ENCODE results near the gene MEIOB.
"Not testable (repeated sequence)": the region's sequence is repeated elsewhere in the genome, so short reads cannot be mapped to it uniquely, and the experiment has no call there.

MEIOB gene, protein sequence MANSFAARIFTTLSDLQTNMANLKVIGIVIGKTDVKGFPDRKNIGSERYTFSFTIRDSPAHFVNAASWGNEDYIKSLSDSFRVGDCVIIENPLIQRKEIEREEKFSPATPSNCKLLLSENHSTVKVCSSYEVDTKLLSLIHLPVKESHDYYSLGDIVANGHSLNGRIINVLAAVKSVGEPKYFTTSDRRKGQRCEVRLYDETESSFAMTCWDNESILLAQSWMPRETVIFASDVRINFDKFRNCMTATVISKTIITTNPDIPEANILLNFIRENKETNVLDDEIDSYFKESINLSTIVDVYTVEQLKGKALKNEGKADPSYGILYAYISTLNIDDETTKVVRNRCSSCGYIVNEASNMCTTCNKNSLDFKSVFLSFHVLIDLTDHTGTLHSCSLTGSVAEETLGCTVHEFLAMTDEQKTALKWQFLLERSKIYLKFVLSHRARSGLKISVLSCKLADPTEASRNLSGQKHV

DNA sequence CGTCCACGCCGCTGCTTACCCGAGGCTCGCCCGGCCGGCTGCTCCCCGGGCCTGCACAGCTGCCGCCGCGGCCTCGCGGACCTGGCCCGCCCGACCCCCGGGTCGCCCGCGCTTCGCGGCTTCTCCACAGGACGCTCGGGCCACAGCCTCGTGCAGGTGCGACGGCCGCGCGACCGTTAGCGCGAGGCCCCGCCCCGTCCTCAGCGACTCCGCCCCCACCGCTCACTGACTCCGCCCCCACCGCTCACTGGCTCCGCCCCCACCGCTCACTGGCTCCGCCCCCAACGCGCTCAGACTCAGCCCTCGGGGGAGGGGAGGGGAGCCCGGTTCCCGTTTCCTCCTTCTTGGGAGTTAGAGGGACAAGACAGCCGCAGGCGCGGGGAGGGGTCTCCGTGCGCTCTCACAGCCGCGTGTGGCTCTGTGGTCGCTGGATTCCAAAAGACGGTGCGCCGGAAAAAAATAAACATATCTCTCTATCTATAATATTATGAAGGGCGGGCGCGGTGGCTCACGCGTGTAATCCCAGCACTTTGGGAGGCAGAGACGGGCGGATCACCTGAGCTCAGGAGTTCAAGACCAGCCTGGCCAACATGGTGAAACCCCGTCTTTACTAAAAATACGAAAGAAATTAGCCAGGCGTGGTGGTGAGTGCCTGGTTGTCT lies at the start of gene MEIOB:
TSS of gene MEIOB (minus strand) at position 191 of the 662 bp plus-strand sequence. CDS start 3,989 bp downstream, outside the sequence.
- H3K27me3 ChIP-seq (ENCODE audit: control insufficient read depth in 2 of 2, insufficient read depth in 2 of 2, low read length in 2 of 2), result peaks cover 0 to 1% of the 10 kb centered on the region in 2 donors
- peak within 1 kb of the TSS in 1 of 2 donors; percentile 23 for H3K4me3 ChIP-seq (ENCODE audit: low read length in 2 of 2)

DNA sequence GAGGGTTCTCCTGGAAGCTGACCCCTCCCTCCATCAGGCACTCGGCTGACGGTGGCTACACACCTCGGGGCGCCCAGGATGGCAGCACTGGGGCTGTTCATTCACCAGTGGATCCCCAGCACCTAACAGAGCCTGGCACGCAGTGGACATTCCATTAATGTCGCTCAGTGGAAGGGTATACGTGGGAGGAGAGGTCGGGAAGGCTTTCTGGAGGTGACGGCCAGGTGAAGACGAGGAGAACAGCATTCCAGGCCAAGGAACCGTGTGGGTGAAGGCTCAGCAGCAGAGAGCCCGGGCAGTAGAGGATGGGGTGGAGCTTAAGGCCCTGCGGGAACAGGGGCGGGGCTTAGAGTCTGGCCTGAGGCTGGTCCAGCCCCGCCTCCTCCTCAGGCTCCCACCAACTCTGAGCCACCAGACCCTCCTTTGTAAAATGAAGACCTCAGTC lies 48.8 kb upstream of the MEIOB start:
- Histone ChIP-seq H3K9ac (ENCODE audit: low read depth in 1 of 2, low read length in 2 of 2) (no peak overlapping the region), H3K4me3 (ENCODE audit: low read length in 2 of 2) (no peak overlapping the region), H3K36me3 (ENCODE audit: control insufficient read depth in 2 of 2, insufficient read depth in 2 of 2, low read length in 2 of 2) (no peaks in the 10 kb centered on the region), H3K27me3 (ENCODE audit: control insufficient read depth in 2 of 2, insufficient read depth in 2 of 2, low read length in 2 of 2) (peaks cover 31 to 33% of the 10 kb centered on the region in 2 donors), H3K27ac (ENCODE audit: low read depth in 2 of 2, low read length in 2 of 2) (no peak overlapping the region), H3K9me3 (ENCODE audit: control insufficient read depth in 2 of 2, low read length in 2 of 2) (no peaks in the 10 kb centered on the region), H3K4me1 (ENCODE audit: control insufficient read depth in 2 of 2, insufficient read depth in 2 of 2, low read length in 2 of 2) (peaks cover 8 to 10% of the 10 kb centered on the region in 2 donors)

More for the DNA sequence above, at the start of gene MEIOB:
- Histone ChIP-seq H3K9me3 (ENCODE audit: control insufficient read depth in 2 of 2, low read length in 2 of 2) (no peaks in the 10 kb centered on the region), H3K4me1 (ENCODE audit: control insufficient read depth in 2 of 2, insufficient read depth in 2 of 2, low read length in 2 of 2) (peaks cover 2 to 3% of the 10 kb centered on the region in 2 donors), H3K9ac (ENCODE audit: low read depth in 1 of 2, low read length in 2 of 2) (no peak within 1 kb of the TSS), H3K27ac (ENCODE audit: low read depth in 2 of 2, low read length in 2 of 2) (no peak within 1 kb of the TSS), H3K36me3 (ENCODE audit: control insufficient read depth in 2 of 2, insufficient read depth in 2 of 2, low read length in 2 of 2) (no peaks in the 10 kb centered on the region)

DNA sequence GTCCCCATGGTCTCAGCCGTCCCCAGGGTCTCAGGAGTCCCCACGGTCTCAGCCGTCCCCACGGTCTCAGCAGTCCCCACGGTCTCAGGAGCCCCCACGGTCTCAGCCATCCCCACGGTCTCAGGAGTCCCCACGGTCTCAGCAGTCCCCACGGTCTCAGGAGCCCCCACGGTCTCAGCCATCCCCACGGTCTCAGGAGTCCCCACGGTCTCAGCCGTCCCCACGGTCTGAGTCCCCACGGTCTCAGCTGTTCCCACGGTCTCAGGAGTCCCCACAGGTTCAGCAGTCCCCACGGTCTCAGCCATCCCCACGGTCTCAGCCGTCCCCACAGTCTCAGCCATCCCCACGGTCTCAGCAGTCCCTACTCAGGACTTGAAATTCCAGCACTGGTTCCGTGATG lies 48.2 kb upstream of the MEIOB start:
- H3K36me3 ChIP-seq (ENCODE audit: control insufficient read depth in 2 of 2, insufficient read depth in 2 of 2, low read length in 2 of 2); H3K4me1 ChIP-seq (ENCODE audit: control insufficient read depth in 2 of 2, insufficient read depth in 2 of 2, low read length in 2 of 2); H3K27ac ChIP-seq (ENCODE audit: low read depth in 2 of 2, low read length in 2 of 2); H3K9ac ChIP-seq (ENCODE audit: low read depth in 1 of 2, low read length in 2 of 2); H3K4me3 ChIP-seq (ENCODE audit: low read length in 2 of 2); H3K9me3 ChIP-seq (ENCODE audit: control insufficient read depth in 2 of 2, low read length in 2 of 2): not testable (repeated sequence)
- peaks cover 31 to 33% of the 10 kb centered on the region in 2 donors for H3K27me3 ChIP-seq (ENCODE audit: control insufficient read depth in 2 of 2, insufficient read depth in 2 of 2, low read length in 2 of 2)

DNA sequence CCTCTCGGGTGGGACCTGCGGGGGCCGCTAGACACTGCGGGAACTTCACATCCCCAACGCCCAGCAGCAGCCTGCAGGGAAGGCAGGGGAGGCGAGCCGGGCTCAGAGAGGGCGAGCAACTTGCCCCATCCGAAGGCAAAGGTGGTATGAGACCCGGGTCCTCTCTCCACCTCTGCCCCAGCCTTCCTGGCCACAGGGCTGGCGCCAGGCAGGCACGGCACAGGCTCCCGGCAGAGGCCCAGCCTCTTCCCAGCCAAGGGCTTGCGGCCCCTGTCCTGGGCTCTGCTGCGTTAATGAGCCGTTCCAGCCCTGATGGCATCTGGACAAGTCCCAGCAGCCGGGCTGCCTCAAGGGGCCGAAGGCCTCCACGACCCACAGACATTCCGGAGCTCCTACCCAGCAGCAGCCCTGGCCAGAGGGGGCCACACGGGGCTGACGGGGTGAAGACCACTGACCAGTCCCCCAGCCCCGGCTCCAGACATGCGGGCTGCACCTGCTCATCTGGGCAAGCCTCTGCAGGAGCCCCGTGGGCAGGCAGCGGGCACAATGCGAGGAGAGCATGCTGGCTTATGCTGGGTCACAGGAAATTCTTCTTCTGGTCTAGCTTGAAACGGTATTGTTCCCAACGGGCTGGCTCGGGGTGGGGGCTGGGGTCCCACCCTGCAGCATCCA lies 47.5 kb upstream of the MEIOB start:
- Histone ChIP-seq H3K4me1 (ENCODE audit: control insufficient read depth in 2 of 2, insufficient read depth in 2 of 2, low read length in 2 of 2) (peaks cover 8 to 14% of the 10 kb centered on the region in 2 donors), H3K27ac (ENCODE audit: low read depth in 2 of 2, low read length in 2 of 2) (no peak overlapping the region), H3K27me3 (ENCODE audit: control insufficient read depth in 2 of 2, insufficient read depth in 2 of 2, low read length in 2 of 2) (peaks cover 33 to 34% of the 10 kb centered on the region in 2 donors), H3K36me3 (ENCODE audit: control insufficient read depth in 2 of 2, insufficient read depth in 2 of 2, low read length in 2 of 2) (no peaks in the 10 kb centered on the region), H3K9ac (ENCODE audit: low read depth in 1 of 2, low read length in 2 of 2) (no peak overlapping the region), H3K4me3 (ENCODE audit: low read length in 2 of 2) (no peak overlapping the region), H3K9me3 (ENCODE audit: control insufficient read depth in 2 of 2, low read length in 2 of 2) (no peaks in the 10 kb centered on the region)

DNA sequence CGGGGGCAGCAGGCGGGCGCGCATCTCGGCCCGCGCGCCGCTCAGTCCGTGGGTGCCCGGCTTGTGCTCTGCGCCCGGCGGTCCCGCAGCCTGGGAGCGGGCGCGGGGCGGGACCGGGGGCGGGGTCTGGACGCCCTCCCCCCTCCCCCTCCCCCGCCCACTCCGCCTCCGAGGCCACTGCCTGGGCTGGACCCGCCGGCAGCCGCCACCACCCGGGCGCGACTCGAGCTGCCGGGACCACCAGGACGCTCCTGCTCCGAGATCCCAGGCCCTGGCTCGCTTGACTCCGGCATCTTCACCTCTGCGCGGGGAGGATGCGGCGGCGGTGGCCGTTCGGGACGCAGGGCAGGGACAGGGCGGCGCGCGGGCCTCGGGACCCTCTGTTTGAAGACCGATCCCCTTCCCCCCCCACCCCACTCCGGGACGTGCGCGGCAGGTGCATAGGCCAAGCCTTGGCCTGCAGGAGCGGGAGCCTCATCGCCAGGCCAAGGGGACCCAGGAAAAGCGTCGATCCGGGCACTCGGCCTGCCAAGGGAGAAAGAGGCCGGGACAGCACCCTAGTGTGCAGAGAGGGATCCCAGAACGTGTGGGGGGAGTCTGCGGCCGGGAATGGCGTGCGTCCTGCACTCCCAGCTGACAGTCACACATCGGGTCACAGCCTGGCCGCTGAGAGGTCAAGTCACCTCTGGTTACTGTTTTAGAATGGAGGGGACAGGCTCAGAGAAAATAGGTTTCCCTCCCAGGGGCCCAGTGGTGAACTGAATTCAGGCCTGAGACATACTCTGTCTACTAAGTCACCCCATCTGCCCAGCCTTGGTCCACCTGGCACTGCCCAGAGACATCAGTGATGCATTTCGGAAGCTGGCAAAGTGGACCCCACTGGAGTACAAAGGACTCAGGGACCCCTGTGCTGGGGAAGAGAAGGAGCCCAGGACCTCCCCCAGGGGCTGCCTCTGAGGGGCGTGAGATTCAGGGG lies 46.7 kb upstream of the MEIOB start, which contains the start of gene HS3ST6:
TSS of gene HS3ST6 (minus strand) at position 65 of the 976 bp plus-strand sequence. CDS start 92 bp downstream, outside the sequence.
- Histone ChIP-seq H3K27ac (ENCODE audit: low read depth in 2 of 2, low read length in 2 of 2) (no peak within 1 kb of the TSS), H3K4me1 (ENCODE audit: control insufficient read depth in 2 of 2, insufficient read depth in 2 of 2, low read length in 2 of 2) (peaks cover 16 to 17% of the 10 kb centered on the region in 2 donors), H3K4me3 (ENCODE audit: low read length in 2 of 2) (no peak within 1 kb of the TSS), H3K36me3 (ENCODE audit: control insufficient read depth in 2 of 2, insufficient read depth in 2 of 2, low read length in 2 of 2) (no peaks in the 10 kb centered on the region), H3K9ac (ENCODE audit: low read depth in 1 of 2, low read length in 2 of 2) (no peak within 1 kb of the TSS), H3K9me3 (ENCODE audit: control insufficient read depth in 2 of 2, low read length in 2 of 2) (no peaks in the 10 kb centered on the region), H3K27me3 (ENCODE audit: control insufficient read depth in 2 of 2, insufficient read depth in 2 of 2, low read length in 2 of 2) (peaks cover 33 to 36% of the 10 kb centered on the region in 2 donors)

DNA sequence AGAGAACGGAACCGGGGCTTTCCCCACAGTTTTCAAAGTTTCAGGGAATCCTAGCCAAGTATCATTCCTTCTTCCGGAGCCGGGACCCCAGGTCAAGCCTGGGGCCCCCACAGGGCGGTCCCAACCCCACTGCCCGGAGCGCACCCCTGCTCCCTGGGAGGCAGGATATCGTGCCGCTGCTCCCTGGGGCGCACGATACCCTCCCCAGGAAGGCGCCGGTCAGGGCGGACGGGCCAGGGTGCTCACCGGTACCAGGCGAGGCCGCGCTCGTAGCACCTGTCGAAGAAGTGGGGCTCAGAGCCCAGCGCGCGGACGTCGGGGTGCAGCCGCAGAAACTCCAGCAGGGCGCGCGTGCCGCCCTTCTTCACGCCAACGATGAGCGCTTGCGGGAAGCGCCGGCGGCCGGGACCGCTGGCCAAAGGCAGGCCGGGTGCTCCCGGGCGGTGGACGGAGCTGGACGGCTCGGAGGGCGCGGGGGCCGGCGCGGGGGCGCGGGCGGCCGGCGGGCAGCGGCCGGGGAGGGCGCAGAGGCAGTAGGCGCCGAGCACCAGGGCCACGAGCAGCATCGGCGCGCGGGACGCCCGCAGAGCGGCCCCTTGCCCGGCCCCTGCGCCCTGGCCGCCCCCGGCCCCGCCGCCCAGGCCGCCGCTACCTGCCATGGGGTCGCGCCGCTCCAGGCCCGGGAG lies 45.8 kb upstream of the MEIOB start:
- no peak overlapping the region for H3K9ac ChIP-seq (ENCODE audit: low read depth in 1 of 2, low read length in 2 of 2)
- no peak overlapping the region for H3K4me3 ChIP-seq (ENCODE audit: low read length in 2 of 2)
- peaks cover 33 to 36% of the 10 kb centered on the region in 2 donors for H3K27me3 ChIP-seq (ENCODE audit: control insufficient read depth in 2 of 2, insufficient read depth in 2 of 2, low read length in 2 of 2)
- H3K27ac ChIP-seq (ENCODE audit: low read depth in 2 of 2, low read length in 2 of 2), result no peak overlapping the region
- H3K4me1 ChIP-seq (ENCODE audit: control insufficient read depth in 2 of 2, insufficient read depth in 2 of 2, low read length in 2 of 2), result peaks cover 15 to 20% of the 10 kb centered on the region in 2 donors
- H3K36me3 ChIP-seq (ENCODE audit: control insufficient read depth in 2 of 2, insufficient read depth in 2 of 2, low read length in 2 of 2), result no peaks in the 10 kb centered on the region
- no peaks in the 10 kb centered on the region for H3K9me3 ChIP-seq (ENCODE audit: control insufficient read depth in 2 of 2, low read length in 2 of 2)

DNA sequence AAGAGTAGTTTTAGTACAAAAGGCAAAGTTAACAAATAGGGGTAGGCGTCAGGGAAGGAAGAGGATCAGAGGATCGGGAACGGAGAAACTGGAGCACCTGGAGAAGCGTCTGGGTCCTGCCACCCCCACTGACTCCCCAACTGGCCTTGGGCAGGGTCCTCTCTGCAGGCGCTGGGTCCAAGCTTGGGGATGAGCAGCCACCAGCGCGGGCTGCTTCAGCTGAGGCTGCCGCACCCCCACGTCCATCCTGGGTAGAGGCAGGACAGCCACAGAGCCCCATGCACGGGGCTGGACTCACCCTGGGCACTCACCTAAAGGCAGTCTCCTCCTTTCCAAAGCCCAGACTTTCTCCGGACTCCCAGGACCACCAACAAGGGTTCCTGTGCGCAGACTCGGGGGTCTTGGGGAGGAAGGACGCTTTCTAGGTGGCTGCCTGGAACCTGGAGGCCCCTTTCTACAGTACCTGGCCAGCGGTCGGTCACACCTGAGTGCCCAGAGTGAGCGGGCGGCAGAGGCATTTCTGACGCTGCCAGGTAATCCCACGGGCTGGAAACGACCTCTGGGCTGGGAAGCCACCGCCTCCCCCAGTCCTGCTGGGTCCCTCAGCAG lies 45.2 kb upstream of the MEIOB start:
- Histone ChIP-seq H3K4me1 (ENCODE audit: control insufficient read depth in 2 of 2, insufficient read depth in 2 of 2, low read length in 2 of 2) (peaks cover 19 to 25% of the 10 kb centered on the region in 2 donors), H3K9me3 (ENCODE audit: control insufficient read depth in 2 of 2, low read length in 2 of 2) (no peaks in the 10 kb centered on the region), H3K4me3 (ENCODE audit: low read length in 2 of 2) (no peak overlapping the region), H3K9ac (ENCODE audit: low read depth in 1 of 2, low read length in 2 of 2) (no peak overlapping the region), H3K27me3 (ENCODE audit: control insufficient read depth in 2 of 2, insufficient read depth in 2 of 2, low read length in 2 of 2) (peaks cover 33 to 36% of the 10 kb centered on the region in 2 donors), H3K36me3 (ENCODE audit: control insufficient read depth in 2 of 2, insufficient read depth in 2 of 2, low read length in 2 of 2) (no peaks in the 10 kb centered on the region), H3K27ac (ENCODE audit: low read depth in 2 of 2, low read length in 2 of 2) (no peak overlapping the region)

DNA sequence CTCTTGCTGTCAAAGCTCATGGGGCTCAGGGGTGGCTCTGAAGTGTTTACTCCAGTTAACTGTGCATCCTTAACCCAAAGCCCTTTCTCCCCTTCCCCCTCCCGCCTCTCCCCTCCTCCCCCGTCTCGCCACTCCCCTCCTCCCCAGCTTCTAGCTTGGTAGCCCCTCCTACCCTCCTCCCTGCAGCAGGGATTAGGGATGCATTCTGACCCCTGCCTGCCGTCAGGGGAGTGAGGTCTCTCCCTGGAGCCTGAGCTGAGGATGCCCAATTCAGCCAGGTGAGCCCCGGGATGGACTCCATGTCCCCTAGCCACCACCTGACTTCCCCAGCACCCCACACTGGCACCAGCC lies 44.7 kb upstream of the MEIOB start:
- H3K27ac ChIP-seq (ENCODE audit: low read depth in 2 of 2, low read length in 2 of 2), result no peak overlapping the region
- no peak overlapping the region for H3K9ac ChIP-seq (ENCODE audit: low read depth in 1 of 2, low read length in 2 of 2)
- H3K27me3 ChIP-seq (ENCODE audit: control insufficient read depth in 2 of 2, insufficient read depth in 2 of 2, low read length in 2 of 2), result peaks cover 33 to 36% of the 10 kb centered on the region in 2 donors
- no peaks in the 10 kb centered on the region for H3K9me3 ChIP-seq (ENCODE audit: control insufficient read depth in 2 of 2, low read length in 2 of 2)
- H3K4me1 ChIP-seq (ENCODE audit: control insufficient read depth in 2 of 2, insufficient read depth in 2 of 2, low read length in 2 of 2), result peaks cover 24 to 29% of the 10 kb centered on the region in 2 donors
- H3K4me3 ChIP-seq (ENCODE audit: low read length in 2 of 2), result no peak overlapping the region
- no peaks in the 10 kb centered on the region for H3K36me3 ChIP-seq (ENCODE audit: control insufficient read depth in 2 of 2, insufficient read depth in 2 of 2, low read length in 2 of 2)

Data from mucosa of rectum (tissue), 2 donors.